ENCODE results near the gene SHB. TPM values are rescaled to one million over a fixed set of nuclear protein-coding genes. Genes with fewer than 3 reads are reported as not detected.
A peak's percentile ranks its signal among the peaks of the same experiment; 100 is the strongest.

The SHB gene
- total RNA-seq, 4 donors from 2014 or later: 18.4 to 27.5 (median 22.0) TPM

GRCh38 chr9:38020151-38021076 lies 48.6 kb downstream of the SHB start:
- Histone ChIP-seq H3K27ac (peak overlapping the region in 1 of 3 donors; percentile 19), H3K4me1 (peaks cover 69 to 86% of the 10 kb centered on the region in 2 donors), H3K4me3 (replicated peaks in 1 of 3) (no peak overlapping the region), H3K36me3 (no peaks in the 10 kb centered on the region), H3K9me3 (no peaks in the 10 kb centered on the region), H3K27me3 (no peaks in the 10 kb centered on the region)
- WGBS, 2 donors: 66 to 75% methylated on average over 9 to 10 of the region's 10 CpGs
- TF ChIP-seq, protein P1, sequence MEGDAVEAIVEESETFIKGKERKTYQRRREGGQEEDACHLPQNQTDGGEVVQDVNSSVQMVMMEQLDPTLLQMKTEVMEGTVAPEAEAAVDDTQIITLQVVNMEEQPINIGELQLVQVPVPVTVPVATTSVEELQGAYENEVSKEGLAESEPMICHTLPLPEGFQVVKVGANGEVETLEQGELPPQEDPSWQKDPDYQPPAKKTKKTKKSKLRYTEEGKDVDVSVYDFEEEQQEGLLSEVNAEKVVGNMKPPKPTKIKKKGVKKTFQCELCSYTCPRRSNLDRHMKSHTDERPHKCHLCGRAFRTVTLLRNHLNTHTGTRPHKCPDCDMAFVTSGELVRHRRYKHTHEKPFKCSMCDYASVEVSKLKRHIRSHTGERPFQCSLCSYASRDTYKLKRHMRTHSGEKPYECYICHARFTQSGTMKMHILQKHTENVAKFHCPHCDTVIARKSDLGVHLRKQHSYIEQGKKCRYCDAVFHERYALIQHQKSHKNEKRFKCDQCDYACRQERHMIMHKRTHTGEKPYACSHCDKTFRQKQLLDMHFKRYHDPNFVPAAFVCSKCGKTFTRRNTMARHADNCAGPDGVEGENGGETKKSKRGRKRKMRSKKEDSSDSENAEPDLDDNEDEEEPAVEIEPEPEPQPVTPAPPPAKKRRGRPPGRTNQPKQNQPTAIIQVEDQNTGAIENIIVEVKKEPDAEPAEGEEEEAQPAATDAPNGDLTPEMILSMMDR (IDR thresholded peaks at IDR 0.05): peak in 2 of 6 experiments; percentile 4 to 13
- TF ChIP-seq POLR2A (IDR thresholded peaks at IDR 0.05): no peak
- intact Hi-C loops (cut with DNase I): loop anchor here (5.0 kb wide), 1 partner anchor 47 kb away; the partner anchor contains the start of gene SHB
- no peak for DNase-seq

- Histone ChIP-seq H3K27ac (peak overlapping the region in 2 of 3 donors; percentile 57 to 66), H3K4me1 (peaks cover 65 to 79% of the 10 kb centered on the region in 2 donors), H3K36me3 (no peaks in the 10 kb centered on the region), H3K4me3 (replicated peaks in 1 of 3) (no peak overlapping the region), H3K9me3 (no peaks in the 10 kb centered on the region), H3K27me3 (no peaks in the 10 kb centered on the region)
- TF ChIP-seq POLR2A (IDR thresholded peaks at IDR 0.05): no peak
- TF ChIP-seq, protein P1 (IDR thresholded peaks at IDR 0.05): no peak
- intact Hi-C loops (cut with DNase I): loop anchor here (5.0 to 10.0 kb wide), 3 partner anchors 48 to 75 kb away; partner anchors contain the start of gene SHB
- DNase-seq: no peak
- WGBS, 2 donors: 73 to 88% methylated on average over 3 of the region's 3 CpGs
Observed at GRCh38 chr9:38019731-38020130, 49.3 kb downstream of the SHB start.

DNA sequence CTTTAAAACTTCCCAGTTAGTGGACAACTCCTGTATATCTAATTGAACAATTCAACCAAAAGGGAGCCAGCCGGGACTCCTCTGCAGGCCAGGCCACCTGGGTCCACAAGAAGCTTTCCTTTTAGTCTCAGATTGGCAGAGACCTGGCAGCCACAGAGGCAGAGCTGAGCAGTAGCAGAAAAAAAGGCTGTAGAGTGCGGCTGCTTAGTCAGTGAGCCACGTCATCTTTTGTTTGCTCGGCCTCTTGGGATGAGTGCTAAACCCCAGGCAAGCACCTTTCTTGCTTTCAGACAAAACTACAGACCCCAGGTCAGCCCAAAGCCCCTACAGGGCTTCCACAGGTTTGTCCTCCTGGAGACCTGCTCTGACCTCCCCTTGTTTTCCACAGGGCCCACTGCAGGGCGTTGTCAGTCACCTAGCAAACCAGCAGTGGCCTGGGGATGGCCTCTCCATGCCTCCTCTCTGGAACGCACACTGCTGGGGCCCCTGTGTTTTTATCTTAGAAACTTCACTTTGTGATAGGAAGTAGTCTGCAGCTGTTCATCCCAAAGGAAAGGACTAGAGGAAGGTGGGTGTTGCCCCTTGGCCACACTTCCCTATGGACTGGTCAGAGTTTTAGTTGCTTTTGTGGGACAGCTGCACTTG lies 49.9 kb downstream of the SHB start:
- WGBS, 2 donors: 41 to 52% methylated on average over 6 of the region's 6 CpGs
- H3K4me1 ChIP-seq: peaks cover 59 to 73% of the 10 kb centered on the region in 2 donors
- DNase-seq: peak; percentile 48 to 62
- H3K27me3 ChIP-seq: no peaks in the 10 kb centered on the region
- H3K9me3 ChIP-seq: no peaks in the 10 kb centered on the region
- TF ChIP-seq POLR2A (IDR thresholded peaks at IDR 0.05): no peak
- TF ChIP-seq, protein P1 (IDR thresholded peaks at IDR 0.05): no peak
- intact Hi-C loops (cut with DNase I): loop anchor here (5.0 to 10.0 kb wide), 2 partner anchors 68 to 74 kb away; no protein-coding TSS in a partner anchor
- H3K4me3 ChIP-seq (replicated peaks in 1 of 3): no peak overlapping the region
- no peaks in the 10 kb centered on the region for H3K36me3 ChIP-seq
- peak overlapping the region; percentile 50 to 66 (median 57) for H3K27ac ChIP-seq

GRCh38 chr9:38018241-38018957 lies 50.6 kb downstream of the SHB start:
- peak; percentile 53 to 66 for DNase-seq
- Histone ChIP-seq H3K9me3 (no peaks in the 10 kb centered on the region), H3K4me3 (replicated peaks in 1 of 3) (no peak overlapping the region), H3K36me3 (no peaks in the 10 kb centered on the region), H3K27ac (peak overlapping the region; percentile 50 to 66 (median 57)), H3K4me1 (peaks cover 52 to 66% of the 10 kb centered on the region in 2 donors), H3K27me3 (no peaks in the 10 kb centered on the region)
- WGBS, 2 donors: 81 to 82% methylated on average over 5 of the region's 5 CpGs
- TF ChIP-seq, protein P1 (IDR thresholded peaks at IDR 0.05): no peak
- no peak for TF ChIP-seq POLR2A (IDR thresholded peaks at IDR 0.05)
- intact Hi-C loops (cut with DNase I): loop anchor here (5.0 to 10.0 kb wide), 2 partner anchors 69 to 74 kb away; no protein-coding TSS in a partner anchor

Measured in thyroid gland (tissue), 4 donors.